Measurements from ENCODE around the gene CDH18. TPM values are rescaled to one million over a fixed set of nuclear protein-coding genes. Genes with fewer than 3 reads are reported as not detected.

CDH18 gene
- total RNA-seq, 1 experiment from 2014 or later, result not detected

DNA sequence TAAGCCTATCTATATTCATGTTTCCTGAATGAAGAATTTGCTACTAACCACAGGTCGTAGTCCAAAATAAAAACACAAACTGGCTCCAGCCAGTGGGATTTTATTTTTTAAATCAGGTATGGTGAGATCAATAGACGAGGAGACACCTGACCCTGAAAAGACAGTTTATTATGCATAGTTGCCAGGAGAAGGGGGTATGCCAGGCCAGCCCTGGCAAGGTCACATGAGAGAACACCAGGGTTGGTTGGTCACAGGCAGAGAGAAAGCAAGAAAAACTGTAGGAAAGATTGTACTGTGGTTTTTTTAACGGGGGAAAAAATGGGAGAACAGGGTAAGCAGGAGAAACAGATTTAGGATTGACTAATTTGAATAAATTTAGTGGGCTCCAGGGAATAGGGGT, 125.3 kb downstream of the CDH18 start:
- Histone ChIP-seq H4K20me1 (ENCODE audit: insufficient read depth) (no peaks in the 10 kb centered on the region), H3K27me3 (ENCODE audit: insufficient read depth, low read length) (no peaks in the 10 kb centered on the region), H3K4me1 (ENCODE audit: control insufficient read depth in 1 of 2, insufficient read depth in 2 of 2, low read length in 2 of 2) (no peaks in the 10 kb centered on the region), H3K4me2 (ENCODE audit: low read length) (no peak overlapping the region), H3K79me2 (ENCODE audit: insufficient read depth, low read length) (no peaks in the 10 kb centered on the region), H3K27ac (ENCODE audit: low read depth, low read length) (no peak overlapping the region), H3K9me2 (ENCODE audit: insufficient read depth) (no peaks in the 10 kb centered on the region), H3K36me3 (ENCODE audit: control insufficient read depth in 1 of 2, insufficient read depth in 2 of 2, low read length in 2 of 2) (no peaks in the 10 kb centered on the region), H3K4me3 (replicated peaks in 1 of 2; ENCODE audit: low read depth in 1 of 2, low read length in 2 of 2) (no peak overlapping the region), H3K9me3 (ENCODE audit: control insufficient read depth in 1 of 2, insufficient read depth in 1 of 2, low read depth in 1 of 2, low read length in 2 of 2) (peaks cover 15 to 23% of the 10 kb centered on the region in 2 experiments; a peak in 2 of 4 replicates), H2AFZ (ENCODE audit: low read depth, low read length, poor library complexity, severe bottlenecking) (no peak overlapping the region), H3K9ac (ENCODE audit: low read length) (no peak overlapping the region)
- ChIA-PET RAD21 (ENCODE audit: low non-redundant PET in 1 of 2, low total read pairs in 2 of 2, uncharacterized antibody in 2 of 2, unreplicated experiment in 2 of 2) (no interaction called here), CTCF (no interaction called here), POLR2A (no interaction called here)
- DNase-seq (ENCODE audit: low read depth, low spot score), result no peak
- intact Hi-C loops (cut with micrococcal nuclease), result no loop called here
- ATAC-seq, result no peak
- BruUV-seq (replicated peaks), result no TSS peak
- TF ChIP-seq POLR2A (IDR thresholded peaks at IDR 0.05; ENCODE audit: borderline replicate concordance, extremely low read depth, insufficient read depth, insufficient read length) (no peak), EZH2phosphoT487 (IDR thresholded peaks at IDR 0.05; ENCODE audit: borderline replicate concordance) (no peak), SP1 (IDR thresholded peaks at IDR 0.05; ENCODE audit: low read depth) (no peak), ELF1 (IDR thresholded peaks at IDR 0.05; ENCODE audit: borderline replicate concordance, low read depth) (no peak), SRF (IDR thresholded peaks at IDR 0.05; ENCODE audit: low read depth) (no peak), ZFX (IDR thresholded peaks at IDR 0.05) (no peak), EZH2 (IDR thresholded peaks at IDR 0.05) (no peak), POLR2AphosphoS5 (IDR thresholded peaks at IDR 0.05; ENCODE audit: low read depth, low read length) (no peak), SIN3A (IDR thresholded peaks at IDR 0.05; ENCODE audit: low read depth) (no peak), CBX3 (IDR thresholded peaks at IDR 0.05; ENCODE audit: low read depth) (no peak), YY1 (IDR thresholded peaks at IDR 0.05; ENCODE audit: extremely low read depth, insufficient replicate concordance, low read depth, low read length) (no peak)
- TF ChIP-seq, protein P1, sequence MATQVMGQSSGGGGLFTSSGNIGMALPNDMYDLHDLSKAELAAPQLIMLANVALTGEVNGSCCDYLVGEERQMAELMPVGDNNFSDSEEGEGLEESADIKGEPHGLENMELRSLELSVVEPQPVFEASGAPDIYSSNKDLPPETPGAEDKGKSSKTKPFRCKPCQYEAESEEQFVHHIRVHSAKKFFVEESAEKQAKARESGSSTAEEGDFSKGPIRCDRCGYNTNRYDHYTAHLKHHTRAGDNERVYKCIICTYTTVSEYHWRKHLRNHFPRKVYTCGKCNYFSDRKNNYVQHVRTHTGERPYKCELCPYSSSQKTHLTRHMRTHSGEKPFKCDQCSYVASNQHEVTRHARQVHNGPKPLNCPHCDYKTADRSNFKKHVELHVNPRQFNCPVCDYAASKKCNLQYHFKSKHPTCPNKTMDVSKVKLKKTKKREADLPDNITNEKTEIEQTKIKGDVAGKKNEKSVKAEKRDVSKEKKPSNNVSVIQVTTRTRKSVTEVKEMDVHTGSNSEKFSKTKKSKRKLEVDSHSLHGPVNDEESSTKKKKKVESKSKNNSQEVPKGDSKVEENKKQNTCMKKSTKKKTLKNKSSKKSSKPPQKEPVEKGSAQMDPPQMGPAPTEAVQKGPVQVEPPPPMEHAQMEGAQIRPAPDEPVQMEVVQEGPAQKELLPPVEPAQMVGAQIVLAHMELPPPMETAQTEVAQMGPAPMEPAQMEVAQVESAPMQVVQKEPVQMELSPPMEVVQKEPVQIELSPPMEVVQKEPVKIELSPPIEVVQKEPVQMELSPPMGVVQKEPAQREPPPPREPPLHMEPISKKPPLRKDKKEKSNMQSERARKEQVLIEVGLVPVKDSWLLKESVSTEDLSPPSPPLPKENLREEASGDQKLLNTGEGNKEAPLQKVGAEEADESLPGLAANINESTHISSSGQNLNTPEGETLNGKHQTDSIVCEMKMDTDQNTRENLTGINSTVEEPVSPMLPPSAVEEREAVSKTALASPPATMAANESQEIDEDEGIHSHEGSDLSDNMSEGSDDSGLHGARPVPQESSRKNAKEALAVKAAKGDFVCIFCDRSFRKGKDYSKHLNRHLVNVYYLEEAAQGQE (IDR thresholded peaks at IDR 0.05; ENCODE audit: low read depth), result no peak
- TF ChIP-seq, protein P2, sequence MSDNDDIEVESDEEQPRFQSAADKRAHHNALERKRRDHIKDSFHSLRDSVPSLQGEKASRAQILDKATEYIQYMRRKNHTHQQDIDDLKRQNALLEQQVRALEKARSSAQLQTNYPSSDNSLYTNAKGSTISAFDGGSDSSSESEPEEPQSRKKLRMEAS (IDR thresholded peaks at IDR 0.05), result no peak
- TF ChIP-seq, protein P3, sequence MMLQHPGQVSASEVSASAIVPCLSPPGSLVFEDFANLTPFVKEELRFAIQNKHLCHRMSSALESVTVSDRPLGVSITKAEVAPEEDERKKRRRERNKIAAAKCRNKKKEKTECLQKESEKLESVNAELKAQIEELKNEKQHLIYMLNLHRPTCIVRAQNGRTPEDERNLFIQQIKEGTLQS (IDR thresholded peaks at IDR 0.05), result no peak
